NCI-H2029 (cell line): ENCODE measurements around the gene PLEKHH1.

Experiments used
- DNase-seq: peaks from one replicate; lab custom pipeline; 2025; lab: John Stamatoyannopoulos, UW

The PLEKHH1 gene

GRCh38 chr14:67630186-67630585 lies 97.1 kb downstream of the PLEKHH1 start:
- DNase-seq = no peak

GRCh38 chr14:67630938-67631337 lies 97.8 kb downstream of the PLEKHH1 start:
- no peak for DNase-seq

- DNase-seq = no peak
These were observed 100.5 kb downstream of the PLEKHH1 start for GRCh38 chr14:67633451-67634147.

- DNase-seq = peak; percentile 89
These were observed 103.3 kb downstream of the PLEKHH1 start for GRCh38 chr14:67636361-67636919.

- DNase-seq = no peak
These were observed 105.6 kb downstream of the PLEKHH1 start for GRCh38 chr14:67638642-67639041.
